HFF-Myc (cell line): ENCODE results near the gene BTN1A1.
A peak's percentile ranks its signal among the peaks of the same experiment; 100 is the strongest.
"Not testable (repeated sequence)": the region's sequence is repeated elsewhere in the genome, so short reads cannot be mapped to it uniquely, and the experiment has no call there.

Source experiments
- DNase-seq: peaks from one replicate; pipeline ENCODE4 v3.0.0-alpha.2; 2011; ENCODE audit warnings: low read depth; ENCODE audit errors: extremely low read depth
- H3K4me3 ChIP-seq: replicated peaks from 2 replicates; pipeline ENCODE4 v1.5.1; 2011; ENCODE audit warnings: low read depth, mild to moderate bottlenecking, control low read depth, low read length
- TF ChIP-seq, protein P1 (sequence below): IDR thresholded peaks from 2 replicates; pipeline ENCODE4 v1.5.1; 2012; ENCODE audit warnings: mild to moderate bottlenecking, low read depth, low read length, control low read depth; ENCODE audit errors: missing control alignments

Gene BTN1A1

DNA sequence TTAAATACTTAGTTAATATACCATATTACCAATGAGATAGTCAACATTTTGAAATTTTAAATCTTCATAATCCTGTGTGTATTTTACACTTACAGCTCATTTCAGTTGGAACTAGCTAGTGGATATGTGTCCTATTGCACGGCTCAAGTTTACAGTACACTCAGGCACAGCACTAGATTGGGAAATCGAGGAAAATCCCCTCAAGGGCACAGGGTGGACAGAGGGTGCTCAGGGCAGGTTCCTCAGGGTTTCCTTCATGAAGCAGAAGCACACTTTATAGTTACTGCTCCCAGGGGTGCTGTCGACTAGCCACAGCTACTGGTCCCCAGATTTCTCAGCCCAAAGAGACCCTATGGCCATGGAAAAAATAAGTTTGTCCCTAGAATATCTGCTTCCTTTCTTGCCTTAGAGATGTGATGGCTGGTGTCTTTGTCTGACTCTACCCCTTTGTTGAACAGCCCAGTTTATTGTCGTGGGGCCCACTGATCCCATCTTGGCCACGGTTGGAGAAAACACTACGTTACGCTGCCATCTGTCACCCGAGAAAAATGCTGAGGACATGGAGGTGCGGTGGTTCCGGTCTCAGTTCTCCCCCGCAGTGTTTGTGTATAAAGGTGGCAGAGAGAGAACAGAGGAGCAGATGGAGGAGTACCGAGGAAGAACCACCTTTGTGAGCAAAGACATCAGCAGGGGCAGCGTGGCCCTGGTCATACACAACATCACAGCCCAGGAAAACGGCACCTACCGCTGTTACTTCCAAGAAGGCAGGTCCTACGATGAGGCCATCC is 40.9 kb upstream of the BTN1A1 start:
- DNase-seq: no peak
- TF ChIP-seq, protein P1, sequence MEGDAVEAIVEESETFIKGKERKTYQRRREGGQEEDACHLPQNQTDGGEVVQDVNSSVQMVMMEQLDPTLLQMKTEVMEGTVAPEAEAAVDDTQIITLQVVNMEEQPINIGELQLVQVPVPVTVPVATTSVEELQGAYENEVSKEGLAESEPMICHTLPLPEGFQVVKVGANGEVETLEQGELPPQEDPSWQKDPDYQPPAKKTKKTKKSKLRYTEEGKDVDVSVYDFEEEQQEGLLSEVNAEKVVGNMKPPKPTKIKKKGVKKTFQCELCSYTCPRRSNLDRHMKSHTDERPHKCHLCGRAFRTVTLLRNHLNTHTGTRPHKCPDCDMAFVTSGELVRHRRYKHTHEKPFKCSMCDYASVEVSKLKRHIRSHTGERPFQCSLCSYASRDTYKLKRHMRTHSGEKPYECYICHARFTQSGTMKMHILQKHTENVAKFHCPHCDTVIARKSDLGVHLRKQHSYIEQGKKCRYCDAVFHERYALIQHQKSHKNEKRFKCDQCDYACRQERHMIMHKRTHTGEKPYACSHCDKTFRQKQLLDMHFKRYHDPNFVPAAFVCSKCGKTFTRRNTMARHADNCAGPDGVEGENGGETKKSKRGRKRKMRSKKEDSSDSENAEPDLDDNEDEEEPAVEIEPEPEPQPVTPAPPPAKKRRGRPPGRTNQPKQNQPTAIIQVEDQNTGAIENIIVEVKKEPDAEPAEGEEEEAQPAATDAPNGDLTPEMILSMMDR: no peak
- peak overlapping the region; percentile 84 for H3K4me3 ChIP-seq

DNA sequence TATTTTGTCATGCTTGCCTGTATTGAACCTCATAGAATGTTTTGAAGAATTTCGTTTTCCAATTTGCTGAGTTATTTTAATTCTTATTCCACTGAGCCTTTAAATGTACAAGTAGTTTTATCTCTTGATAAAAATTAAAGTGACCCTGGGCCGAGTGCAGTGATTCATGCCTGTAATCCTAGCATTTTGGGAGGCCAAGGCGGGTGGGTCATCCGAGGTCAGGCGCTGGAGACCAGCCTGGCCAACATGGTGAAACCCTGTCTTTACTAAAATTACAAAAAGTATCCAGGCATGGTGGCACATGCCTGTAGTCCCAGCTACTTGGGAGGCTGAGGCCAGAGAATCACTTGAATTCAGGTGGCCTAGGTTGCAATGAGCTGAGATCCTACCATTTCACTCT is 38.8 kb upstream of the BTN1A1 start:
- H3K4me3 ChIP-seq: not testable (repeated sequence)

DNA sequence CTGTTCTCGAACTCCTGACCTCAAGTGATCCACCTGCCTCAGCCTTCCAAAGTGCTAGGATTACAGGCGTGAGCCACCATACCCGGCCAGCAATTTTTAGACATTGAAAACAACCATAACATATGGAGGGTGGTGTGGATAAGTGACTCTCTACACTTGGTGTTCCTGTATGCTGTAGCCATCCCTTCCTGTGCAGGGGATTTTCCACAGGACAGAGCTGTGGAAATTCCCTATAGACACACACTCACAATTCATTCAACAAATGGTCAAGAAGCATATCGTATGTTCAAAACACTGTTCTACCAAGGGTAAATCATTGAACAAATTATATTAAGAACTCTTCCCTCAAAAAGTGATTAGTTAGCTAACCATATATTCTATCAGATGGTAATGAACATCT is 36.1 kb upstream of the BTN1A1 start:
- TF ChIP-seq, protein P1: no peak
- DNase-seq: no peak
- H3K4me3 ChIP-seq: no peak overlapping the region

More for the DNA sequence above, 38.8 kb upstream of the BTN1A1 start:
- DNase-seq: not testable (repeated sequence)

DNA sequence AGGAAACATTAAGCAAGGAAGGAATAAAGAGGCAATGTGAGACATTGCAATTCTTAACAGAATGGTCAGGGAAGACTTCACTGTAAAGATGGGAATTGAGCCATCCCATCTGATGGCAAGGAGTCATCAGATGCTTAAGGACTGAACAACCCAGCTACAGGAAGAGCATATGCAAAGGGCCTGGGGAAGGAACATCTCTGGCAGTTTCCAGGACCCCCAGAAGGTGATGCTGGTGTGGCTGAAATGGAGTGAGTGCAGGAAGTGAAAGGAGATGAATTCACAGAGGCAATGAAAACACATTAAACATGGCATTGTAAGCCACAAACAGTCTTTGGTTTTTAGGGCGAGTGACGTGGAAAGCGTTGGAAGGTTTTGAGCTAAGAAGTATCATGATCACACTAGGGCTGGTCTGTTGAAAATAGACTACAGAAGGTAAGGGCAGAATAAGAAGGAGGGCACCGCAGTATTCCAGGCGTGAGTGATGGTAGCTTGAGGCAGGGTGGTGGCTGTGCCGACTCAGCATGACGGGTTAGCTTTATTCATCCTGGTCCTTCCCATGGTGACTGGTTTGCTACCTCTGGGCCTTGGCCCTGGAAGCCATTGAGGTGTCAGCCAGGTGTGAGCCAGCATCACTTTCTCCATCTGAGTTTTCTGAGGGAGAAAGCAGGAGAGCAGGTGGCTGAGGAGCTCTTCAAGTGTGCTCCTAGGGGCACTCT is 35.5 kb upstream of the BTN1A1 start:
- TF ChIP-seq, protein P1: no peak
- H3K4me3 ChIP-seq: no peak overlapping the region
- no peak for DNase-seq

DNA sequence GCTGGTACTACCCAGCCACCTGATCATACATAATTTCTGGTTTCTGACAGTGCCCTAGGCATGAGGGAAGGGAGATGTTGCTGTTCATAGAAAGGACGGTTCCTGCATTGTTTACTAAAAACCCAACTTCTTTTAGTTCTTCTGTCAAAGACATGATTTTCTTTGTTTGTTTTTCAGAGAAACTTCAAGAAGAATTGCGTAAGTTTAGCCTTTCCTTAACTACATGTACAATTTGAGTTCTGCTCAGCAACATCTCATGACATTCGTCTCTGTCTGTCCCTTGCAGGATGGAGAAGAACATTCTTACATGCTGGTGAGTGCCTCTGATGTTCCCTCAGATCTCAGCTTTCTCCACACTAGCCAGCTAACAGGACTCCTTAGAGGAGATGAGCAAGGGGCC is 34.3 kb upstream of the BTN1A1 start:
- no peak for DNase-seq
- H3K4me3 ChIP-seq: no peak overlapping the region
- TF ChIP-seq, protein P1: no peak

DNA sequence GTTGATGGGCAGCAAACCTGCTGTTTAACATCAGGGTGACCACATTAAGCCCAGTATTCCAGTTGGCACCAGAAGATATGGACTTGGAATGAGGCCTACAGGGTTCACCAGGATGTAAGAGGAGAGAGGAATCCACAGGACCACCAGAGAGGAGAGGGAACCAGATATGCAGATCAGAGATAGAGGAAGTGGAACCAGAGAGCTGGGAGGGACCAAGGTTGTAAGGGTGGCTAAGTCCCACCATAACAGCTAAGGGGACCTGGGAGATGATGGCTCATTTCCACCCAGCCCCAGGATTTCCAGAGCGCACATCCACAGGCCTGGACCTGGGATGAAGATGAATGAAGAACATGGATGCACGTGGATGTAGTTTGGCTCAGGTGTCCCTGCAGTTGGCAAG is 31.3 kb upstream of the BTN1A1 start:
- no peak for DNase-seq
- TF ChIP-seq, protein P1: no peak
- H3K4me3 ChIP-seq: no peak overlapping the region

DNA sequence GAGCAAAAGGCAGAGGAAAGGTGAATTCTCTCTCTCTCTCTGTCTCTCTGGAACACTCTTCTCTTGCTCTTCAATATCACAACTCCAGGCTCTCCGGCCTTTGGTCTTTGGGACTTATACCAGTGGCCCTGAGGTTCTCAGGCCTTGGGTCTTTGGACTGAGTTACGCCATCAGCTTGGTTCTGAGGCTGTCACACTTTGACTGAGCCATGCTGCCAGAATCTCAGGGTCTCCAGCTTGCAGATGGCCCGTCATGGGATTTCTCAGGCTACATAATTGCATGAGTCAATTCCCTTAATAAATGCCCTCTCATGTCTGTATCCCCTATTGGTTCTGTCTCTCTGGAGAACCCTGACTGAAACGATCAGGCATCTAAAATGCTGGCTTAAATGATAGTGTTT is 29.5 kb upstream of the BTN1A1 start:
- TF ChIP-seq, protein P1: no peak
- H3K4me3 ChIP-seq: no peak overlapping the region

More for the DNA sequence above, 29.5 kb upstream of the BTN1A1 start:
- no peak for DNase-seq
